Measurements from ENCODE around the gene ARMC12.
"Not testable (repeated sequence)": the region's sequence is repeated elsewhere in the genome, so short reads cannot be mapped to it uniquely, and the experiment has no call there.

Gene ARMC12

DNA sequence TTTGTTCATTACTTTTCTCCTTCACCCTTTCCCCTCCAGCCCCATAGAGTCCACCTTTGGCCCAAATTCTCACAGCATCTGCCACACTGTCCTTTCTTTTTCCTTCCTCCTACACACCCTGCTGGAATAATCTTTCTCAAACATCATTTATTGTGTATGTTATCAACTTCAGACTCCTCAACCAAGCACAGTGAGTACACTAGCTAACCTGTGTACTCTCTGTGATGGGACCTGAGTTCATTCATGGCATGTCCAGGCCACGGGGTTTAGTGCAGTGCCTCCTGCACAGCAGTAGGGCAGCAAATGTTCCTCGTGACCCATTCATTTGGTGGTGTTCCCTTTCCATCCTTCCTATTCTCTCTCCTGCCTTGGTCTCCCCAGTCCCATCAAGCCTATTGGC is 7.1 kb upstream of the ARMC12 start:
- H3K4me3 ChIP-seq (ENCODE audit: low read depth, low read length) = no peak overlapping the region
- DNase-seq (ENCODE audit: low read depth) = no peak
- TF ChIP-seq, protein P1, sequence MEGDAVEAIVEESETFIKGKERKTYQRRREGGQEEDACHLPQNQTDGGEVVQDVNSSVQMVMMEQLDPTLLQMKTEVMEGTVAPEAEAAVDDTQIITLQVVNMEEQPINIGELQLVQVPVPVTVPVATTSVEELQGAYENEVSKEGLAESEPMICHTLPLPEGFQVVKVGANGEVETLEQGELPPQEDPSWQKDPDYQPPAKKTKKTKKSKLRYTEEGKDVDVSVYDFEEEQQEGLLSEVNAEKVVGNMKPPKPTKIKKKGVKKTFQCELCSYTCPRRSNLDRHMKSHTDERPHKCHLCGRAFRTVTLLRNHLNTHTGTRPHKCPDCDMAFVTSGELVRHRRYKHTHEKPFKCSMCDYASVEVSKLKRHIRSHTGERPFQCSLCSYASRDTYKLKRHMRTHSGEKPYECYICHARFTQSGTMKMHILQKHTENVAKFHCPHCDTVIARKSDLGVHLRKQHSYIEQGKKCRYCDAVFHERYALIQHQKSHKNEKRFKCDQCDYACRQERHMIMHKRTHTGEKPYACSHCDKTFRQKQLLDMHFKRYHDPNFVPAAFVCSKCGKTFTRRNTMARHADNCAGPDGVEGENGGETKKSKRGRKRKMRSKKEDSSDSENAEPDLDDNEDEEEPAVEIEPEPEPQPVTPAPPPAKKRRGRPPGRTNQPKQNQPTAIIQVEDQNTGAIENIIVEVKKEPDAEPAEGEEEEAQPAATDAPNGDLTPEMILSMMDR (IDR thresholded peaks at IDR 0.05; ENCODE audit: insufficient read depth, low read depth, low read length, missing control alignments) = no peak

DNA sequence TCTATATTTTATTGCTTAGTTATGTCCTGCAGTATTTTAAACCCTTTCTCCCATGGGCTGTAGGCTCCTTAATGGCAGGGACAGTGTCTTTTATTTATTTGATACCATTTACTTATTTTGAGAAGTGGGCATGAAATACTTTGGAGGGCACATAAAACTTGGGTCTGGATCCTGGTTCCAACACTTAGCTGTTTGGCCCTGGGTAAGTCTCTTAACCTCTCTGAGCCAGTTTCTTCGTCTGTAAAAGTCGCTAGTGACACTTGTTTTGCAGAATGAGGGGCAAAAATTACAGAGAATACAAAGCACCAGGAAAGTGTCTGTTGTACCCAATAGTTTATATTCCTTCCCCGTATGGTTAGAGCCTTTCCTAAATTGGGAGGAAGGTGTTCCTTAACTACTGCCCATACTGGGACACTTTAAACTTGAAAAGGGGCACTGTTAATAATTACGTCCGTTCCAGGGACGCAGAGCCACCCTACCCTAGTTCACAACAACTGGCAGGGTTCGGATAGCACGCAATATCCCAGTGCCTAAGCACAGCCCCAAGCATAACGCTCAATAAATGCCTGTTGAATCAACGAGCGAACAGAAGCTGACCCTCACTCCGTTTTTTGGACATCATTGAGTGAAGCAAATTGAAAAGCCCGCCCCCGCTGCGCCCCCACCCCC is 6.0 kb upstream of the ARMC12 start:
- no peak for DNase-seq (ENCODE audit: low read depth)
- peak overlapping the region; percentile 90 for H3K4me3 ChIP-seq (ENCODE audit: low read depth, low read length)
- TF ChIP-seq, protein P1 (IDR thresholded peaks at IDR 0.05; ENCODE audit: insufficient read depth, low read depth, low read length, missing control alignments) = no peak

DNA sequence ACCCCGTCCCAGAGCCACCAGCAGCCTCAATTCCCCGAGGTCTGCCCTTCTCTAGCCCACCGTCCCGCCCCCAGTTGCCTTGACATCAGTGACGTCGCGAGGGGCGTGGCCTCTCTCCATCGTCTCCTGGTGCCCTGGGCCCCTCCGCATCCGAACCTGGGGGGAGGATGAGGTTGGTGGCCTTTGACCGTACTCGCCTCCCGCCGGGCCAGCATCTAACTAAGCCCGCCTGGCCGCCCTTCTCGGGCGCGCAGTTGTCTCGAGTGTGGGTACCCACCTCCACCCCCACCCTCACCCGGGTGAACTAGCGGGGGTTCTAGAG is 5.5 kb upstream of the ARMC12 start:
- peak; percentile 94 for DNase-seq (ENCODE audit: low read depth)
- H3K4me3 ChIP-seq (ENCODE audit: low read depth, low read length) = peak overlapping the region; percentile 90
- TF ChIP-seq, protein P1 (IDR thresholded peaks at IDR 0.05; ENCODE audit: insufficient read depth, low read depth, low read length, missing control alignments) = no peak

DNA sequence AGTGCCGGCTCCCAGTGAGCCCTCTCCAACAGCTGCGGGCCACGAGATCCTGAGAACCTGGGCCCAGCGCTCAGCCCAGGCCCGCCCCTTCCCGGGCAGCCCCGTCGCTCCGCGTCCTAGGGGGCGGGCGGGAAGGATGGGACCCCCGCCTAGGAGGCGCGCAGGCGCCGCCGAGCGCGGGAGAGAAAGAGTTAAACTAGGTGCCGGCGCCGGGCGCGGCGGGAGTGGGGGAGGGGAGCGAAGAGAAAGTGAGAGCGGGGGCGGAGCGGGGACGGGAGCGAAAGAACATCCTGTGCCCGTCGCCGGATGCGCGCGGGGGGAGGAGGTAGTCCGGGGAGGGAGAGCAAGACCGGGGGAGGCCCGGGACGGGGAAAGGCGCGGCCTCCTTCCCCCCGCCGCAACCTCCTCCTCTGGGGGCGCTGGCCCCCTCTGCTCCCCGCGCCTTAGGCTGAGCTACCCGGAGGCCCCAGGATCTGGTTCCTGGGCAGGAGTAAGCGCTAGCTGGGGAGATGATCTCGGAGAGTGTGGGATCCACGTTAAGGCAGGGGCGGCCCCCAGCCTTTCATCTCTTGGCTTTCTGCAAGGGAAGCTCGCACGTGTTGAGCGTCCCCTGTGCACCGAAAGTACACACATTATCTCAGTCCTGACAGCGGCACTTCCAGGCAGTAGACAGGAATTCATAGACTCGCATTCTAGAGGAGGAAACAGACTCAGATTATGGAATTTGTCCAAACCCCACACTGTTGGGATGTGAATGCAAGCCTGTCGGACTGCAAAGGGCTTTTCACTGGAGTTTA is 4.9 kb upstream of the ARMC12 start:
- DNase-seq (ENCODE audit: low read depth) = peak; percentile 95
- peak overlapping the region; percentile 90 for H3K4me3 ChIP-seq (ENCODE audit: low read depth, low read length)
- TF ChIP-seq, protein P1 (IDR thresholded peaks at IDR 0.05; ENCODE audit: insufficient read depth, low read depth, low read length, missing control alignments) = peak; percentile 4

DNA sequence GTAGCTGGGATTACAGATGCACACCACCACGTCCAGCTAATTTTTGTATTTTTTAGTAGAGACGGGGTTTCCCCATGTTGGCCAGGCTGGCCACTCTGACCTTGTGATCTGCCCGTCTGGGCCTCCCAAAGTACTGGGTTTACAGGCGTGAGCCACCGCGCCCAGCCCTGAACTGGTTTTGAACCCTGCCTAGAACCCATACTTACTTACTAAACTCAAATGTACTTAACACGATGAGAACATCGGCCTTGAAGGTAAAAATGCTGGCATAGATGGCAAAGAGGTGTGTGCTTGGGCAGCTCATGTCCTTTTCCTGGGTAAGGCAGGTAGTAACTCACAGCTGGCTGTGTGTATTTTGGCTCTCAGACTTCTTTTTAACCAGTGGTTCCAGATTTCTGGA is 3.2 kb upstream of the ARMC12 start:
- DNase-seq (ENCODE audit: low read depth) = no peak
- TF ChIP-seq, protein P1 (IDR thresholded peaks at IDR 0.05; ENCODE audit: insufficient read depth, low read depth, low read length, missing control alignments) = no peak
- no peak overlapping the region for H3K4me3 ChIP-seq (ENCODE audit: low read depth, low read length)

DNA sequence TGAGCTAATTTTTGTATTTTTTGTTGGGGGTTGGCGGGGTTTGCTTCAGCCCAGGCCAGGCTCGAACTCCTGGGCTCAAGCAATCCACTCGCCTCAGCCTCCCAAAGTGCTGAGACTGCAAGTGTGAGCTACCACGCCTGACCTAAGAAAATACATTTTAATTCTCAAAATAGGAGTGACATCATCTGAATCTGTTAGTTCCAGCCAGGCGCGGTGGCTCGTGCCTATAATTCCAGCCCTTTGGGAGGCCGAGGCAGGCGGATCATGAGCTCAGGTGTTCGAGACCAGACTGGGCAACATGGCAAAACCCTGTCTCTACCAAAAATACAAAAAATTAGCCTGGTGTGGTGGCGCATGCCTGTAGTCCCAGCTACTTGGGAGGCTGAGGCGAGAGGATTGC is 2.5 kb upstream of the ARMC12 start:
- not testable (repeated sequence) for DNase-seq (ENCODE audit: low read depth); H3K4me3 ChIP-seq (ENCODE audit: low read depth, low read length)

DNA sequence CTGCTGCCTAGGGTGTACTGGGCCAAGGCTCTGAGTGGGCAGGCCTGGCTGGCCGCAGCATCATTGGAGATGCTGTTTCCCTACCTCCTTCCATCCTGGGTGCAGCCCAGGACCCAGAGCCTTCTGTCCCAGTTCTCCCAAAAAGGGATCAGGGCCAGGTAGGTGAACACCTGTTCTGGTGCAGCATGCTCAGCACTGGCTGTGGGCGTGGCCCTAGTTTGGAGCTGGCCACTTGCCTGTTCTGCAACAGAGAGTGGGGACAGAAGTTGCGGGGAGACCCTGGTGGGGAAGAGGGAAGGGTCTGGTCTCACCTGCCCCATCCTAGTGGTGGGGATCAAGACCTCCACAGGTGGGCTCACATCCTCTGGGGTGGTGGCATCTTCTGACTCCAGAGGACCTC is 1.4 kb upstream of the ARMC12 start:
- H3K4me3 ChIP-seq (ENCODE audit: low read depth, low read length) = no peak overlapping the region
- TF ChIP-seq, protein P1 (IDR thresholded peaks at IDR 0.05; ENCODE audit: insufficient read depth, low read depth, low read length, missing control alignments) = no peak
- no peak for DNase-seq (ENCODE audit: low read depth)
